IMR-90 (cell line): ENCODE results near the gene IL36B. TPM values are rescaled to one million over a fixed set of nuclear protein-coding genes. Genes with fewer than 3 reads are reported as not detected.

Experiments used
- ATAC-seq: fragments of 200-7000 bp; cut with Tn5 transposase; 2 replicates; pipeline ENCODE4 v1.9.1; 2020; ENCODE audit warnings: low read depth, mild to moderate bottlenecking, moderate library complexity
- BruUV-seq: library from RNA; stranded (reverse); fragments of 400-500 nt; replicated peaks from 2 replicates; lab custom pipeline; 2021; lab: Mats Ljungman, UMichigan
- CTCF ChIA-PET: fragments of 300-600 bp; formaldehyde crosslinking; extraction: SDS; loops from one replicate; lab custom pipeline; 2021; ENCODE audit warnings: antibody characterized with exemption; lab: Yijun Ruan, JAX
- POLR2A ChIA-PET: fragments of 300-600 bp; sonication (Branson Sonifier 250); formaldehyde crosslinking; loops from one replicate; lab custom pipeline; 2022; ENCODE audit warnings: antibody characterized with exemption; ENCODE audit not compliant: unreplicated experiment; lab: Charles Lee
- DNase-seq: peaks from one replicate; pipeline ENCODE4 v3.0.0; 2013
- H2AFZ ChIP-seq: replicated peaks from 2 replicates; pipeline ENCODE3; 2013; ENCODE audit warnings: low read length, mild to moderate bottlenecking; ENCODE audit not compliant: poor library complexity
- H2AK5ac ChIP-seq: 2 replicates; pipeline ENCODE4 v1.6.1; 2013; ENCODE audit warnings: low read depth, low read length, inconsistent platforms
- H2AK9ac ChIP-seq: replicated peaks from 2 replicates; pipeline ENCODE3; 2013; ENCODE audit warnings: mild to moderate bottlenecking, low read depth, low read length, moderate library complexity; ENCODE audit not compliant: poor library complexity
- H2BK120ac ChIP-seq: 2 replicates; pipeline ENCODE4 v1.6.1; 2013; ENCODE audit warnings: low read depth, low read length, inconsistent platforms
- H2BK15ac ChIP-seq: 3 replicates; pipeline ENCODE4 v1.6.1; 2013; ENCODE audit warnings: low read depth, low read length, inconsistent platforms
- H2BK20ac ChIP-seq: 2 replicates; pipeline ENCODE4 v1.6.1; 2013; ENCODE audit warnings: low read depth, mild to moderate bottlenecking, inconsistent platforms, low read length, moderate library complexity
- H2BK5ac ChIP-seq: 2 replicates; pipeline ENCODE4 v1.6.1; 2013; ENCODE audit warnings: mild to moderate bottlenecking, low read depth, low read length, inconsistent platforms; ENCODE audit not compliant: poor library complexity, severe bottlenecking
- H3K14ac ChIP-seq: replicated peaks from 2 replicates; pipeline ENCODE4 v1.6.1; 2013; ENCODE audit warnings: low read depth, low read length, inconsistent platforms
- H3K18ac ChIP-seq: 2 replicates; pipeline ENCODE4 v1.6.1; 2013; ENCODE audit warnings: low read depth, low read length, control low read depth
- H3K23ac ChIP-seq: 2 replicates; pipeline ENCODE4 v1.6.1; 2013; ENCODE audit warnings: low read depth, low read length, inconsistent platforms
- H3K27ac ChIP-seq: 2 replicates; pipeline ENCODE4 v1.5.1; 2013; ENCODE audit warnings: mild to moderate bottlenecking, control low read depth, low read length; ENCODE audit not compliant: insufficient read depth
- H3K27me3 ChIP-seq: 2 replicates; pipeline ENCODE4 v1.6.1; 2013; ENCODE audit warnings: low read length; ENCODE audit not compliant: control insufficient read depth, insufficient read depth
- H3K36me3 ChIP-seq: 2 replicates; pipeline ENCODE4 v1.6.1; 2013; ENCODE audit warnings: low read length, mixed read lengths; ENCODE audit not compliant: control insufficient read depth, insufficient read depth
- H3K4ac ChIP-seq: 2 replicates; pipeline ENCODE4 v1.6.1; 2013; ENCODE audit warnings: low read depth, low read length, inconsistent platforms
- H3K4me1 ChIP-seq: 2 replicates; pipeline ENCODE4 v1.6.1; 2013; ENCODE audit warnings: low read length, mixed read lengths; ENCODE audit not compliant: control insufficient read depth, insufficient read depth
- H3K4me2 ChIP-seq: 2 replicates; pipeline ENCODE4 v1.6.1; 2013; ENCODE audit warnings: low read depth, mild to moderate bottlenecking, control low read depth, low read length, moderate library complexity
- H3K4me3 ChIP-seq: 2 replicates; pipeline ENCODE4 v1.5.1; 2013; ENCODE audit warnings: low read depth, mild to moderate bottlenecking, control low read depth, low read length, moderate library complexity; ENCODE audit not compliant: insufficient read depth
- H3K56ac ChIP-seq: 2 replicates; pipeline ENCODE4 v1.6.1; 2013; ENCODE audit warnings: low read length, inconsistent platforms; ENCODE audit not compliant: insufficient read depth; ENCODE audit errors: extremely low read depth
- H3K79me1 ChIP-seq, 2 experiments: 2 replicates each; pipeline ENCODE4 v1.6.1; 2013; ENCODE audit warnings: low read length in 2 of 2, inconsistent platforms in 1 of 2, low read depth in 1 of 2
- H3K9ac ChIP-seq: 2 replicates; pipeline ENCODE4 v1.6.1; 2013; ENCODE audit warnings: low read depth, low read length, control low read depth
- H3K9me1 ChIP-seq: 2 replicates; pipeline ENCODE4 v1.6.1; 2013; ENCODE audit warnings: low read length, inconsistent platforms; ENCODE audit not compliant: insufficient read depth
- H3K9me3 ChIP-seq: 2 replicates; pipeline ENCODE4 v1.6.1; 2013; ENCODE audit warnings: low read length; ENCODE audit not compliant: control insufficient read depth, insufficient read depth
- H4K20me1 ChIP-seq: 2 replicates; pipeline ENCODE4 v1.6.1; 2013; ENCODE audit warnings: low read length, inconsistent platforms; ENCODE audit not compliant: insufficient read depth
- H4K5ac ChIP-seq: 2 replicates; pipeline ENCODE4 v1.6.1; 2013; ENCODE audit warnings: mild to moderate bottlenecking, low read depth, low read length, control low read depth
- H4K8ac ChIP-seq, 2 experiments: 2 replicates each; pipeline ENCODE4 v1.6.1; 2013; ENCODE audit warnings: low read depth in 2 of 2, low read length in 2 of 2, control low read depth in 1 of 2, inconsistent platforms in 1 of 2
- H4K91ac ChIP-seq: 2 replicates; pipeline ENCODE4 v1.6.1; 2013; ENCODE audit warnings: low read depth, low read length, inconsistent platforms; ENCODE audit not compliant: insufficient read depth
- BHLHE40 ChIP-seq: fragments of 150-350 bp; IDR thresholded peaks from 2 replicates; pipeline ENCODE4 v1.6.1; 2016; ENCODE audit warnings: mild to moderate bottlenecking, low read depth, low read length
- CEBPB ChIP-seq: IDR thresholded peaks from 2 replicates; pipeline ENCODE4 v1.6.1; 2012; ENCODE audit warnings: low read depth, low read length, improper control_type of control experiment
- ELK1 ChIP-seq: fragments of 150-350 bp; IDR thresholded peaks from 2 replicates; pipeline ENCODE4 v1.6.1; 2016; ENCODE audit warnings: low read depth, mild to moderate bottlenecking, low read length, moderate library complexity, borderline replicate concordance
- FOS ChIP-seq: fragments of 150-350 bp; IDR thresholded peaks from 2 replicates; pipeline ENCODE4 v1.6.1; 2016; ENCODE audit warnings: low read depth, low read length
- MAFK ChIP-seq: IDR thresholded peaks from 2 replicates; pipeline ENCODE4 v1.6.1; 2012; ENCODE audit warnings: low read depth, low read length, improper control_type of control experiment
- MXI1 ChIP-seq: IDR thresholded peaks from 2 replicates; pipeline ENCODE4 v1.6.1; 2012; ENCODE audit warnings: low read depth, mild to moderate bottlenecking, low read length, moderate library complexity, borderline replicate concordance
- POLR2A ChIP-seq: IDR thresholded peaks from 2 replicates; pipeline ENCODE4 v1.6.1; 2012; ENCODE audit warnings: mild to moderate bottlenecking, low read depth, low read length
- RCOR1 ChIP-seq: IDR thresholded peaks from 2 replicates; pipeline ENCODE4 v1.6.1; 2012; ENCODE audit warnings: mild to moderate bottlenecking, low read length, improper control_type of control experiment; ENCODE audit not compliant: insufficient replicate concordance
- RFX5 ChIP-seq: IDR thresholded peaks from 2 replicates; pipeline ENCODE4 v1.8.0; 2012; ENCODE audit warnings: low read depth, mild to moderate bottlenecking, low read length, moderate library complexity
- SMC3 ChIP-seq: fragments of 150-350 bp; IDR thresholded peaks from 2 replicates; pipeline ENCODE4 v1.6.1; 2016; ENCODE audit warnings: low read depth, mild to moderate bottlenecking, antibody characterized with exemption, low read length, moderate library complexity
- USF2 ChIP-seq: fragments of 150-350 bp; IDR thresholded peaks from 2 replicates; pipeline ENCODE4 v1.6.1; 2017; ENCODE audit warnings: mild to moderate bottlenecking, antibody characterized with exemption, low read length, low read depth
- WGBS, 2 experiments: methylation state at CpG; one replicate each; pipeline versions ENCODE4 v1.1.5 to v1.1.7; 2013; ENCODE audit warnings: missing lambda C conversion rate in 2 of 2; ENCODE audit not compliant: insufficient read length in 1 of 2; ENCODE audit errors: extremely low coverage in 2 of 2; 5-methylcytosine and 5-hydroxymethylcytosine counted together
- dilution Hi-C: fragments of 300-500 bp; cut with HindIII; formaldehyde crosslinking; loops from one replicate; pipeline ENCODE4 v1.14.3; 2018; ENCODE audit warnings: low sequenced_read_pairs; ENCODE audit not compliant: unreplicated experiment
- in situ Hi-C: fragments of 300-500 bp; cut with MboI; formaldehyde crosslinking; loops from 3 replicates; pipeline ENCODE4 v1.14.3; 2019; ENCODE audit warnings: low sequenced_read_pairs, inconsistent platforms, mixed read lengths
- intact Hi-C: fragments of 100-400 bp; cut with micrococcal nuclease; formaldehyde crosslinking; loops from 2 replicates; pipeline ENCODE4 v1.10.0; 2022
- polyA plus RNA-seq, 3 experiments: library from polyadenylated mRNA; depleted of rRNA; stranded (reverse); fragments of >200 nt; gene quantifications; 2 replicates each; pipeline ENCODE4 v1.2.3, GENCODE V29; 2012; ENCODE audit warnings: low replicate concordance in 1 of 3
- total RNA-seq: library from RNA; depleted of rRNA; stranded (reverse); fragments of >200 nt; gene quantifications from 2 replicates; pipeline ENCODE4 v1.2.3, GENCODE V29; 2012

The IL36B gene
- total and polyA plus RNA-seq, 2 of the 4 experiments (the other 2 are of a cell fraction), result not detected

GRCh38 chr2:113058998-113059960 lies 6.6 kb upstream of the IL36B start, which contains the start of gene IL36RN:
Gene IL36RN, plus strand, starts transcription at chr2:113059198. Its CDS starts 241 bp downstream, at chr2:113059439.
- no peak within 1 kb of the TSS for H3K4me2 ChIP-seq
- H3K9ac ChIP-seq, result no peak within 1 kb of the TSS
- H3K9me3 ChIP-seq, result no peaks in the 10 kb centered on the region; the same call in 1 of the 2 replicates
- dilution Hi-C loops (no loop called here), in situ Hi-C loops (no loop called here), intact Hi-C loops (no loop called here)
- H4K8ac ChIP-seq, result no peak within 1 kb of the TSS
- H2BK5ac ChIP-seq, result no peak within 1 kb of the TSS
- peaks cover 3% of the 10 kb centered on the region for H3K27me3 ChIP-seq
- no peak for ATAC-seq
- no peak within 1 kb of the TSS for H3K4me3 ChIP-seq
- no peaks in the 10 kb centered on the region for H3K9me1 ChIP-seq
- H4K5ac ChIP-seq, result no peak within 1 kb of the TSS
- no peaks in the 10 kb centered on the region for H3K4me1 ChIP-seq
- no peak within 1 kb of the TSS for H2AK9ac ChIP-seq
- H2BK120ac ChIP-seq, result no peak within 1 kb of the TSS
- no TSS peak for BruUV-seq
- WGBS, 2 experiments, result 47% methylated on average over 3 of the region's 15 CpGs; no CpG with 5 or more reads in 1 of the 2 experiments
- H3K4ac ChIP-seq, result no peak within 1 kb of the TSS
- no peak within 1 kb of the TSS for H2BK20ac ChIP-seq
- no peak within 1 kb of the TSS for H2AK5ac ChIP-seq
- no peak for DNase-seq
- no peak within 1 kb of the TSS for H4K91ac ChIP-seq
- TF ChIP-seq POLR2A, result no peak
- no peak for TF ChIP-seq RFX5
- TF ChIP-seq BHLHE40, result no peak
- TF ChIP-seq RCOR1, result no peak
- TF ChIP-seq MAFK, result no peak
- TF ChIP-seq SMC3, result no peak
- TF ChIP-seq CEBPB, result no peak
- TF ChIP-seq ELK1, result no peak
- no peak for TF ChIP-seq USF2
- no peak for TF ChIP-seq MXI1
- no peak for TF ChIP-seq FOS
- no peak within 1 kb of the TSS for H2BK15ac ChIP-seq
- H3K27ac ChIP-seq, result no peak within 1 kb of the TSS
- no peaks in the 10 kb centered on the region for H3K36me3 ChIP-seq
- H2AFZ ChIP-seq, result no peak within 1 kb of the TSS
- ChIA-PET POLR2A (no interaction called here), CTCF (no interaction called here)
- H4K20me1 ChIP-seq, result no peaks in the 10 kb centered on the region
- H3K79me1 ChIP-seq, result no peaks in the 10 kb centered on the region
- H3K14ac ChIP-seq, result no peak within 1 kb of the TSS
- no peak within 1 kb of the TSS for H3K56ac ChIP-seq
- H3K23ac ChIP-seq, result no peak within 1 kb of the TSS
- no peak within 1 kb of the TSS for H3K18ac ChIP-seq
